K562 (cell line): ENCODE measurements around the gene ANXA4. TPM values are rescaled to one million over a fixed set of nuclear protein-coding genes. Genes with fewer than 3 reads are reported as not detected.
A peak's percentile ranks its signal among the peaks of the same experiment; 100 is the strongest.

Experiments used
- CREB1 ChIP-seq, 2 experiments: sonication (generic) in 1 of 2; formaldehyde crosslinking in 1 of 2; IDR thresholded peaks; 2 replicates each; pipeline versions ENCODE4 v1.6.1 to v1.8.0; 2012 to 2022; ENCODE audit warnings: inconsistent platforms in 1 of 2, mild to moderate bottlenecking in 1 of 2, missing genetic modification reagents in 1 of 2, moderate library complexity in 1 of 2
- ETV6 ChIP-seq, 3 experiments: fragments of 150-350 bp in 1 of 3; sonication (generic) in 1 of 3; formaldehyde crosslinking in 1 of 3; IDR thresholded peaks; 2 replicates each; pipeline versions ENCODE4 v1.6.1 to v1.8.0; 2014 to 2022; ENCODE audit warnings: borderline replicate concordance in 2 of 3, low read depth in 2 of 3, antibody characterized with exemption in 1 of 3, low read length in 1 of 3, mild to moderate bottlenecking in 1 of 3, missing genetic modification reagents in 1 of 3
- HSF4 ChIP-seq: fragments of 250-450 bp; sonication (Bioruptor Pico); IDR thresholded peaks from 2 replicates; pipeline ENCODE4 v2.1.2; 2022; ENCODE audit warnings: mild to moderate bottlenecking, moderate library complexity, borderline replicate concordance
- MCM7 ChIP-seq, 2 experiments: fragments of 450-650 bp; IDR thresholded peaks; 2 replicates each; pipeline ENCODE4 v1.6.1; 2016 to 2018
- NBN ChIP-seq: fragments of 450-650 bp; IDR thresholded peaks from 2 replicates; pipeline ENCODE4 v1.6.1; 2016; ENCODE audit warnings: low read depth, mild to moderate bottlenecking
- NFE2L1 ChIP-seq: fragments of 450-650 bp; IDR thresholded peaks from 2 replicates; pipeline ENCODE4 v1.6.1; 2016; ENCODE audit warnings: missing genetic modification characterization, low read depth, mild to moderate bottlenecking, missing compliant biosample characterization, moderate library complexity, borderline replicate concordance
- RBM14 ChIP-seq: fragments of 200-400 bp; formaldehyde crosslinking; IDR thresholded peaks from 2 replicates; pipeline ENCODE4 v1.6.1; 2018; ENCODE audit warnings: low read depth, mild to moderate bottlenecking, low read length, moderate library complexity, borderline replicate concordance; ENCODE audit not compliant: insufficient read depth
- SIRT6 ChIP-seq: IDR thresholded peaks from one replicate; pipeline ENCODE4 v1.6.1; 2012; ENCODE audit warnings: low read depth, mild to moderate bottlenecking, control low read depth, inconsistent platforms, low read length, moderate library complexity
- ZBTB34 ChIP-seq: fragments of 250-450 bp; sonication (Bioruptor Pico); IDR thresholded peaks from 2 replicates; pipeline ENCODE4 v1.8.0; 2021; ENCODE audit warnings: mild to moderate bottlenecking, moderate library complexity
- ZNF146 ChIP-seq: IDR thresholded peaks from one replicate; pipeline ENCODE4 v1.6.1; 2018; ENCODE audit warnings: missing compliant biosample characterization; ENCODE audit not compliant: unreplicated experiment
- ZNF407 ChIP-seq: fragments of 450-650 bp; IDR thresholded peaks from 2 replicates; pipeline ENCODE4 v1.6.1; 2016; ENCODE audit warnings: low read depth
- ZNF583 ChIP-seq: fragments of 250-450 bp; sonication (Bioruptor Pico); IDR thresholded peaks from 2 replicates; pipeline ENCODE4 v1.4.0; 2020
- ZNF780A ChIP-seq: fragments of 250-450 bp; sonication (Bioruptor Pico); IDR thresholded peaks from 2 replicates; pipeline ENCODE4 v1.5.0; 2021; ENCODE audit warnings: mild to moderate bottlenecking
- polyA plus RNA-seq, 8 experiments: library from polyadenylated mRNA; depleted of rRNA in 4 of 8; stranded (reverse) in 5 of 8; unstranded in 3 of 8; fragments of >200 nt; fragmentation: Nextera tagmentation in 2 of 8; fragmentation: Illumina TruSeq in 1 of 8; extraction: Ambion mirVana in 2 of 8; extraction: Trizol in 1 of 8; gene quantifications; 2 replicates each; pipeline versions ENCODE4 v1.2.1 to v1.2.3, GENCODE V29; 2011 to 2014; ENCODE audit warnings: inconsistent platforms in 1 of 8, missing spikeins in 1 of 8
- total RNA-seq, 7 experiments: library from RNA; depleted of rRNA in 6 of 7; stranded (reverse); fragments of >200 nt in 6 of 7; fragmentation: Illumina TruSeq in 2 of 7; extraction: Trizol in 2 of 7; gene quantifications; 2 replicates each; pipeline versions ENCODE4 v1.2.1 to v1.2.3, GENCODE V29; 2011 to 2021; ENCODE audit warnings: low replicate concordance in 1 of 7
- TF ChIP-seq, protein P1 (sequence below): fragments of 450-650 bp; formaldehyde crosslinking; conservative IDR thresholded peaks from 2 replicates; pipeline ENCODE4 v1.4.0; 2022; ENCODE audit warnings: mild to moderate bottlenecking, missing genetic modification characterization
- TF ChIP-seq, protein P2 (sequence below): sonication (generic); formaldehyde crosslinking; IDR thresholded peaks from 2 replicates; pipeline ENCODE4 v1.8.1; 2023; ENCODE audit warnings: mild to moderate bottlenecking, missing genetic modification reagents, moderate library complexity

ANXA4 gene
- total and polyA plus RNA-seq, 9 of the 15 experiments (the other 6 are each of a cell fraction or from before 2014, with no cell fraction given), result 3.4 to 13.6 (median 11.6) TPM

DNA sequence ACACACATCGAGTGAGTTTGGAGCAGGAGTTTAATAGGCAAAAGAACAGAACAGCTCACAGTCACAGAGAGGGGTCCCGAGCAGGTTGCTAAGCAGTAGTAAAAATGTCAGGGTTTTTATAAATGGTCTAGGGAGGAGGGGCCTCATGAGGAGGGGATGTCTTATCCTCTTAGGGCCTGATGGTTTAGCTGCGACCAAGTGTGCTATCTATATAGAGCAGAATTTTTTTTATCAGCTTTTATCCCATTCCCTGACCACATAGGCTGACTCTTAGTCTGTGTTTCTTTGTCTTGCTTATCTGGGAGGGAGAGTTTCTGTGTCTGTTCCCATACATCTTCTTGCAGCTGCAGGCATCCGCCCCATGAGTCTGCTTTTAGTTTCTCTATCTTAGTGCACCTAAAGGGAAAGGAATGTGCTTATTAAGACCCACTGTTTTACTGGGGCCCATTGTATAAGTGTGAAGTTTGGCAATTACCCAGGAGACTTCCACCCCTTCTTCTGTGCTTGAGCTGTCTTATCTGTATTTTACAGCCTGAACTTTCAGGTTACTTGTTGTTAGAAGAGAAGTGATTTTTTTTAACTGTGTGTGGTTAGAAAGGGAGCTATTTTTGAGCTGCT is 57.1 kb downstream of the ANXA4 start (continued):
- no peak for TF ChIP-seq HSF4 (CRISPR knock-in tag)
- TF ChIP-seq, protein P1, sequence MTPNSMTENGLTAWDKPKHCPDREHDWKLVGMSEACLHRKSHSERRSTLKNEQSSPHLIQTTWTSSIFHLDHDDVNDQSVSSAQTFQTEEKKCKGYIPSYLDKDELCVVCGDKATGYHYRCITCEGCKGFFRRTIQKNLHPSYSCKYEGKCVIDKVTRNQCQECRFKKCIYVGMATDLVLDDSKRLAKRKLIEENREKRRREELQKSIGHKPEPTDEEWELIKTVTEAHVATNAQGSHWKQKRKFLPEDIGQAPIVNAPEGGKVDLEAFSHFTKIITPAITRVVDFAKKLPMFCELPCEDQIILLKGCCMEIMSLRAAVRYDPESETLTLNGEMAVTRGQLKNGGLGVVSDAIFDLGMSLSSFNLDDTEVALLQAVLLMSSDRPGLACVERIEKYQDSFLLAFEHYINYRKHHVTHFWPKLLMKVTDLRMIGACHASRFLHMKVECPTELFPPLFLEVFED (CRISPR knock-in tag), result peak; percentile 82
- peak; percentile 88 for TF ChIP-seq ZNF583 (CRISPR knock-in tag)
- TF ChIP-seq MCM7 (IDR thresholded peaks at IDR 0.05), result no peak
- no peak for TF ChIP-seq ZBTB34
- TF ChIP-seq, protein P2, sequence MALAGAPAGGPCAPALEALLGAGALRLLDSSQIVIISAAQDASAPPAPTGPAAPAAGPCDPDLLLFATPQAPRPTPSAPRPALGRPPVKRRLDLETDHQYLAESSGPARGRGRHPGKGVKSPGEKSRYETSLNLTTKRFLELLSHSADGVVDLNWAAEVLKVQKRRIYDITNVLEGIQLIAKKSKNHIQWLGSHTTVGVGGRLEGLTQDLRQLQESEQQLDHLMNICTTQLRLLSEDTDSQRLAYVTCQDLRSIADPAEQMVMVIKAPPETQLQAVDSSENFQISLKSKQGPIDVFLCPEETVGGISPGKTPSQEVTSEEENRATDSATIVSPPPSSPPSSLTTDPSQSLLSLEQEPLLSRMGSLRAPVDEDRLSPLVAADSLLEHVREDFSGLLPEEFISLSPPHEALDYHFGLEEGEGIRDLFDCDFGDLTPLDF (CRISPR knock-in tag), result no peak
- no peak for TF ChIP-seq RBM14
- peak; percentile 83 for TF ChIP-seq CREB1 (IDR thresholded peaks at IDR 0.05)
- no peak for TF ChIP-seq CREB1 (CRISPR knock-in tag; IDR thresholded peaks at IDR 0.05)
- peak in 1 of 2 experiments; percentile 73; a peak in 1 of 4 replicates for TF ChIP-seq ETV6 (IDR thresholded peaks at IDR 0.05; ENCODE audit: borderline replicate concordance in 1 of 2, low read depth in 2 of 2, low read length in 1 of 2)
- TF ChIP-seq ETV6 (CRISPR knock-in tag; IDR thresholded peaks at IDR 0.05; ENCODE audit: borderline replicate concordance), result no peak
- TF ChIP-seq SIRT6, result no peak
- no peak for TF ChIP-seq ZNF407
- peak; percentile 99 for TF ChIP-seq NBN
- no peak for TF ChIP-seq ZNF146 (CRISPR knock-in tag)
- no peak for TF ChIP-seq ZNF780A
- TF ChIP-seq NFE2L1 (tag), result no peak
